ENCODE results near the gene UPF2. TPM values are rescaled to one million over a fixed set of nuclear protein-coding genes. Genes with fewer than 3 reads are reported as not detected.

UPF2 gene
- total RNA-seq, 6 donors from 2014 or later, result 16.0 to 44.0 (median 17.3) TPM

DNA sequence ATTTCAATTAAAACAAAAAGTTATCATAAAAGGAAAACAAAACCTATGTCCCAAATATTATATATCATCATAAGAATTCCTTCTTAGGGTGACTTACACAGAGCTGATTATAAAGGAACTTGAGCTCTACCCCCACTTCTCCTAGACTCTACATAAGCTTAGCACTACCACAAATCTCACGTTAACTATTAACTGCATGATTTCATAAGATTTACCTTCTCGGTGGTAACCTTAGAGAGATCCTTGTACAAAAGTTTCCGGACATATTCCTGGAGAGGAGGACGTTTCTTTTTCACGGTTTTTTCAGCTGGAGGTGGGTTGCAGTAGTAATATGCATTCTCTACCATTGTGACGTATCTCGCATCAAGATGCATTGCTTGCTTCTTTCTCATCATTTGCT is 83.7 kb downstream of the UPF2 start:
- H3K4me1 ChIP-seq, result no peaks in the 10 kb centered on the region
- H3K27ac ChIP-seq, result no peak overlapping the region
- H3K4me3 ChIP-seq, result no peak overlapping the region
- no peak for TF ChIP-seq EP300 (IDR thresholded peaks at IDR 0.05)
- TF ChIP-seq POLR2AphosphoS5 (IDR thresholded peaks at IDR 0.05), result no peak
- no peak for TF ChIP-seq POLR2A (IDR thresholded peaks at IDR 0.05)
- TF ChIP-seq CTCF (IDR thresholded peaks at IDR 0.05), result no peak
- peaks cover 4 to 87% (median 35%) of the 10 kb centered on the region in 4 donors for H3K36me3 ChIP-seq
- 67 to 74% methylated on average over 7 of the region's 7 CpGs for WGBS, 2 donors
- no peaks in the 10 kb centered on the region for H3K27me3 ChIP-seq
- ATAC-seq (ENCODE audit: low FRiP score in 2 of 2) (peak in 1 of 2 donors; percentile 65), DNase-seq (no peak)
- H3K9me3 ChIP-seq, result no peaks in the 10 kb centered on the region

DNA sequence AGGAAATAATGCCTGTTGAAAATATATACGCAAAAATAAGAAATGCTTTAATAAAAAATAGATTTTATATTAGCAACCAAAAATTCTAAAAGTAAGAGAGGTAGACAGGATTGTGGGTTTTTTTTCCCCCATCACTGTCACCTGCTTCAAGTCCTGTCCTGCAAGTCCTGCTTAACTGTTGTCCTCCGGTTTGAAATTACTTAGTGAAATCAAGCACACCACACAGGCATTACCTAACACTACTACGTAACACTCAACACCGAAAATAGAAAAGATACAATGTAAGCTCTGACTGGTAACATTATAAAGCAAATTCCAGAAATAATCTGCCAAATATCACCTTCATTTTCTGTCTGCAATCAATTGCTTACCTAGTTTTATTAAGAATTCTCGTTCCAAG is 90.9 kb downstream of the UPF2 start:
- DNase-seq (no peak), ATAC-seq (ENCODE audit: low FRiP score in 2 of 2) (no peak)
- Histone ChIP-seq H3K36me3 (peaks cover 4 to 70% (median 8%) of the 10 kb centered on the region in 4 donors), H3K9me3 (no peaks in the 10 kb centered on the region), H3K27ac (no peak overlapping the region), H3K4me3 (no peak overlapping the region), H3K4me1 (no peaks in the 10 kb centered on the region), H3K27me3 (no peaks in the 10 kb centered on the region)
- no peak for TF ChIP-seq POLR2AphosphoS5 (IDR thresholded peaks at IDR 0.05)
- WGBS, 2 donors, result 73 to 80% methylated on average over 5 of the region's 5 CpGs

DNA sequence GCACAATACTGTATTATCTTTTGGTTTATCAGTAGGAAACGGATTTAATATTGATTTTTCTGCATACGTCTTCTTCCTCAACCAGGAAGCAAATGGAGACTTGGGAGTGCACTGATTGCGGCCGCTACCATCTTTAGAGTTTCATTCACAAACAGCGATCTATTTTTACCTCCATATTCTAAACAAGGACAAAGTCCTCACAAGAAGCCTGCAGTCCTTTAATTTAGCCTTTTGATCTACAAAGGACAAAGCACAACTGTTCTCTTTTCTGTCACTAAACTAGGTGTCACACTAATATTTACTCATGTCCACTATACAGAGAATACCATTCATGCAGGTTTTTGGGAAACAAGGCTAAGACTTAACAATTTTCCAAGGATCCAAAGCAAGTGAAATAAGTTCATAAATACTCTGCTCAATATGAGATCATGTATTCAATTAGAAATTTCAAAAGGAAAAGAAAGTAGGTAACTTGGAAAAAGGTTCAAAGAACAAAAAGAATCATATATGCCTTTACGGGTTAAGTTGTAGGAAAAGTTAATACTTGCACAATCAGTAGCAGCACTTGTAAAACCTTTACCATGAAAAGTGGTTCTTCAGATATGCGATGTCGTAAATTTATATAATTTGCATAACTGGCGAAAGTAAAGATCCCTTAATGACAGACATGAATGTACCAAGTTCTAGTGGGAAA is 92.1 kb downstream of the UPF2 start:
- no peak for TF ChIP-seq POLR2A (IDR thresholded peaks at IDR 0.05)
- no peak for TF ChIP-seq CTCF (IDR thresholded peaks at IDR 0.05)
- TF ChIP-seq EP300 (IDR thresholded peaks at IDR 0.05), result no peak
- no peak for TF ChIP-seq POLR2AphosphoS5 (IDR thresholded peaks at IDR 0.05)
- 83 to 87% methylated on average over 9 of the region's 9 CpGs for WGBS, 2 donors
- Histone ChIP-seq H3K9me3 (no peaks in the 10 kb centered on the region), H3K27ac (peak overlapping the region in 1 of 4 donors; percentile 10), H3K36me3 (peaks cover 0 to 60% (median 3%) of the 10 kb centered on the region in 4 donors), H3K27me3 (no peaks in the 10 kb centered on the region), H3K4me3 (no peak overlapping the region), H3K4me1 (no peaks in the 10 kb centered on the region)
- DNase-seq (no peak), ATAC-seq (ENCODE audit: low FRiP score in 2 of 2) (no peak)

DNA sequence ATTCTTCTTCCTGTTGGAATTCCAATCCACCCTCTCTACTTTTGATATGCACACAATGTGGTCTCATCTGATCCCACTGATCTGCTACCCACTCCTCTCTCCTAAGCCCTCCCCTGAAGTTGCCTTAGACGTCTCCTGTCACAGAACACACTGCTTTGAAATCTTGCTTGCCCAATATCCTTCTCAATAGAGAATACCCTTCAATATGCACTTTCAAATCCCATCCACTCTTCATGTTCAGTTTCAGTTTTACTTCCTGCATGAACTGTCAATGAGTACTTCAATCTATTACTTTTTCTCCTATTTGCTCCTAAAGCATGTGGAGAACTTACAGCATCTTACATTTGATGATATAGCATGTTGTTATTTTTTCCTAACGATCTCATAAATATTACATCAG is 93.5 kb downstream of the UPF2 start:
- Histone ChIP-seq H3K36me3 (peaks cover 0 to 49% (median 1%) of the 10 kb centered on the region in 4 donors), H3K9me3 (no peaks in the 10 kb centered on the region), H3K27me3 (no peaks in the 10 kb centered on the region), H3K4me1 (no peaks in the 10 kb centered on the region), H3K4me3 (no peak overlapping the region), H3K27ac (no peak overlapping the region)
- WGBS, 2 donors, result 69 to 82% methylated on average over 2 of the region's 2 CpGs
- TF ChIP-seq EP300 (IDR thresholded peaks at IDR 0.05) (no peak), CTCF (IDR thresholded peaks at IDR 0.05) (no peak), POLR2AphosphoS5 (IDR thresholded peaks at IDR 0.05) (no peak), POLR2A (IDR thresholded peaks at IDR 0.05) (no peak)
- no peak for ATAC-seq (ENCODE audit: low FRiP score in 2 of 2)
- DNase-seq, result no peak

DNA sequence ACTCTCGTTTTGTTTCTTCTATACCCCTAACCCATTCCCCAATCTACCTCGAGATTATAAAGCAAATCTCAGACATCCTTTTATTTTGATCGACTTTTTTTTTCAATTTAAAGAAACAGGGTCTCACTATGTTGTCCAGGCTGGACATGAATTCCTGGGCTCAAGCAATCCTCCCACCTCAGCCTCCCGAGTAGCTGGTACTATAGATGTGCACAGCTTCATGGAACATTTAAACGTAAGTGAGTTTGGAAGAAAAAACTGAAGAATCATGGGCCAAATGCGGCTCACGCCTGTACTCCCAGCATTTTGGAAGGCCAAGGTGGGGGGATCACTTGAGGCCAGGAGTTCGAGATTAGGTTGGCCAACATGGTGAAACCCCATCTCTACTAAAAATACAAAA is 96.0 kb downstream of the UPF2 start:
- ATAC-seq (ENCODE audit: low FRiP score in 2 of 2) (no peak), DNase-seq (no peak)
- Histone ChIP-seq H3K4me3 (no peak overlapping the region), H3K27me3 (no peaks in the 10 kb centered on the region), H3K4me1 (no peaks in the 10 kb centered on the region), H3K27ac (no peak overlapping the region), H3K36me3 (peaks cover 4 to 46% (median 10%) of the 10 kb centered on the region in 4 donors), H3K9me3 (no peaks in the 10 kb centered on the region)
- WGBS, 2 donors, result 94 to 97% methylated on average over 8 of the region's 8 CpGs
- no peak for TF ChIP-seq EP300 (IDR thresholded peaks at IDR 0.05)
- no peak for TF ChIP-seq POLR2A (IDR thresholded peaks at IDR 0.05)
- TF ChIP-seq CTCF (IDR thresholded peaks at IDR 0.05), result no peak
